ENCODE measurements around the gene SKIDA1.

GRCh38 chr10:21479570-21480315 lies 45.7 kb downstream of the SKIDA1 start:
- no peak for TF ChIP-seq REST (IDR thresholded peaks at IDR 0.05; ENCODE audit: insufficient read depth in 1 of 2, low read depth in 2 of 2, low read length in 2 of 2)
- TF ChIP-seq POLR2AphosphoS5 (IDR thresholded peaks at IDR 0.05; ENCODE audit: low read depth, low read length): no peak
- no peak for TF ChIP-seq FOXP2 (optimal IDR thresholded peaks at IDR 0.05; ENCODE audit: borderline replicate concordance, extremely low read depth, extremely low read length, insufficient read depth)
- no peak for TF ChIP-seq TAF1 (IDR thresholded peaks at IDR 0.05; ENCODE audit: borderline replicate concordance, insufficient read depth, low read length)

All from PFSK-1 (cell line).